ENCODE results near the gene IMPG1.

DNA sequence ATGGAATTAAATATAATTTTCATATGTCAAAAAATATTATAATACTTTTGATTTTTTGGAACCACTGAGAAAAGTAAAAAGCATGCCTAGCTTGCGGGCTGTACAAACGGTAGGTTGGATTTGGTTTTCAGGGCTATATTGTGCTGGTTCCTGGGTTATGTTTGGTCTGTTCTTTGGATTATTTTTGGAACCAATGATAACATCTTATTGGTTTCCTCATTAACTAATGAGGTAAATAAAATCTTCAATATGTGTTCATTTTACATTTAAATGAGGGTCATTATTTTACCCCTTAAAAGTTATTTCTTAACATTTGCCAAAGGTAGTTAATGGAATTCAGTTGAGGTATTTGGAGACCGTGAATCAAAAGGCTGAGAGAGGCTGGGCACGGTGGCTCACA, 96.6 kb downstream of the IMPG1 start:
- TF ChIP-seq, protein P1, sequence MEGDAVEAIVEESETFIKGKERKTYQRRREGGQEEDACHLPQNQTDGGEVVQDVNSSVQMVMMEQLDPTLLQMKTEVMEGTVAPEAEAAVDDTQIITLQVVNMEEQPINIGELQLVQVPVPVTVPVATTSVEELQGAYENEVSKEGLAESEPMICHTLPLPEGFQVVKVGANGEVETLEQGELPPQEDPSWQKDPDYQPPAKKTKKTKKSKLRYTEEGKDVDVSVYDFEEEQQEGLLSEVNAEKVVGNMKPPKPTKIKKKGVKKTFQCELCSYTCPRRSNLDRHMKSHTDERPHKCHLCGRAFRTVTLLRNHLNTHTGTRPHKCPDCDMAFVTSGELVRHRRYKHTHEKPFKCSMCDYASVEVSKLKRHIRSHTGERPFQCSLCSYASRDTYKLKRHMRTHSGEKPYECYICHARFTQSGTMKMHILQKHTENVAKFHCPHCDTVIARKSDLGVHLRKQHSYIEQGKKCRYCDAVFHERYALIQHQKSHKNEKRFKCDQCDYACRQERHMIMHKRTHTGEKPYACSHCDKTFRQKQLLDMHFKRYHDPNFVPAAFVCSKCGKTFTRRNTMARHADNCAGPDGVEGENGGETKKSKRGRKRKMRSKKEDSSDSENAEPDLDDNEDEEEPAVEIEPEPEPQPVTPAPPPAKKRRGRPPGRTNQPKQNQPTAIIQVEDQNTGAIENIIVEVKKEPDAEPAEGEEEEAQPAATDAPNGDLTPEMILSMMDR (IDR thresholded peaks at IDR 0.05): no peak
- no peak for TF ChIP-seq POLR2AphosphoS5 (IDR thresholded peaks at IDR 0.05)

Measured in gastroesophageal sphincter (tissue), 3 donors.